GF-D8 (cell line): ENCODE results near the gene TBL1X.
"Not testable (repeated sequence)": the region's sequence is repeated elsewhere in the genome, so short reads cannot be mapped to it uniquely, and the experiment has no call there.

Source experiments
- DNase-seq: peaks from one replicate; lab custom pipeline; 2025; lab: John Stamatoyannopoulos, UW

Gene TBL1X

DNA sequence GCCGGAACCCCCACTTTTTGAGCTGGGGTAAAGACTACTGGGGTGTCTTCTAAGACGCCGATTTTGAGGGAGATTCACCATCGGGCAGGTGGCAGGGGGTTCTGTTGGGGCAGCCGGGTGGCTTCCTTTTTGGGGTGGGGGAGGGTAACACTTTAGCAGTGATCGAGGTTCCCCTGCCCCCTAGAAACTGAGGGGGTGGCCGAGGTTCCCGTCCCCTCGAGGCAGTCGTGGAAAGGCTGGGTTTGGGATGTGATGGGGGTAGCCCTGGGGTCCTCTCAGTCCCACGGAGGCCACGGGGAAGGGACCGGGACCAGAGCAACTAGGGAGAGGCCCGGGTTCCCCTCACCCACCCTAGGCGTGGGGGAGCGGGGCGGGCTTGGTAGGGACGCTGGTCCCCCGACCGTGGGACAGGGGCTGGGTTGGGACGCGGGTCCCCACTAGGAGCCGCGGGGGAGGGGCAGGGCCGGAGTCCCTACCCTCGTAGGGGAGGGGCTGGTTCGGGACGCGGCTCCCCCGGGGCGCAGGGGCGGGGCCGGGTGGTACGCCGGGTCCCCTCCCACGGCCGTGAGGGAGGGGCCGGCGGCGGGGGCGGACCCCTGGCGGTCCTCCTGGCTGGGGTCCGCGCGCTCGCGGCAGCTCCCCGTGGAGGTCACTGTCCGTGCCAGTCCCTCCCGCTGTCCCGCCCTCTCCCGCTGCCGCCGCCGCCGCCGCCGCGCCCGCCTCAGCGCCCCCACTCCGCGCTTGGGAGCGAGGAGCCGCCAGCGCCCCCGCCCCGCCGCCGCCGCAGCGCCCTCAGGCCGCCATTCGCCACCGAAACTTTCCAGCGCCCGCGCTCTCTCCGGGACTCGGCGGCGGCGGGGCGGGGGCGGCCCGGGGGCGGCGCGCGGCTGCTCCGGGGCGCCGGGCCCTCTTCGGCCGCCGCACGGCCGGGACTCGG, at the start of gene TBL1X:
TBL1X (plus strand) TSS at position 624 of the 937 bp plus-strand sequence. CDS start 188,529 bp downstream, outside the sequence.
- DNase-seq: peak; percentile 24

- peak; percentile 2 for DNase-seq
Observed at GRCh38 chrX:9416562-9417348, 48.1 kb upstream of the TBL1X start.

DNA sequence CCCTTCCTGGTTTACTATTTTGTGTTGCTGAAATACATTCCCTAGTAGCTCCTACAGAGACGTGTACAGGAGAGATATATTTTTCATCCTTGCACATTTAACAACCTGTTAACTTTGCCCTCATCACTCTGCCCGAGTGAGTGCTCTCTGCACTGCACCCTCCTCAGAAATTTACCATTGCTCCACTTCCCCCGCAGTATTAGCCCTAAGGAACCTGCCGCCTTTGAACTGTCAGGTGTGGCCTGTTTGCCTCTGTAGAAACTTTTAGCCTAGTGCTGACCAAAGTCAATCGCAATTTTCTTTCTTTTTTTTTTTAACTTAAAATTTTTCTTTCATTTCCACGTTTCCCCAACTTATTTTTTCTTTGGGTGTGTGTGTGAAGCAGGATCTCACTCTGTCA, 46.6 kb upstream of the TBL1X start:
- no peak for DNase-seq

GRCh38 chrX:9420275-9421265, 44.3 kb upstream of the TBL1X start:
- DNase-seq: peak; percentile 3

- no peak for DNase-seq
Observed at GRCh38 chrX:9429767-9430166, 35.1 kb upstream of the TBL1X start.

- no peak for DNase-seq
Observed at GRCh38 chrX:9430346-9430921, 34.4 kb upstream of the TBL1X start.

GRCh38 chrX:9431281-9431680, 33.6 kb upstream of the TBL1X start:
- no peak for DNase-seq

DNA sequence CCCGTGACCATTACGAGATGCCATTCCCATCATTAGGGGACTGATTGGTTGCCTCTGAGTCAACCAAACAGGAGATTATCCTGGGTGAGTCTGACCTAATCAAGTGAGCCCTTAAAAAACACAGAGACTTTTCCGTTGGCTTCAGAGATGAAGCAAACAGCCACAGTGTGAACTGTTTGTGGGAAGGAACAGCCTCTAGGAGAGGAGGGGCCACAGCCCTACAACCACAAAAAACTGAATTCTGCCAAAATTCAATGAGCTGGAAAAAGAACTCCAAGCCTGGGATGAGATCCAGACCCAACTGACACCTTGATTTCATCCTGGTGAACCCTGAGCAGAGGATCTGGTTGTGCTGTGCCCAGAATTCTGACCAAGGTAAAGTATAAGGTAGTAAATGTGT, 31.3 kb upstream of the TBL1X start:
- no peak for DNase-seq

- DNase-seq: no peak
Observed at GRCh38 chrX:9434051-9434550, 30.8 kb upstream of the TBL1X start.

DNA sequence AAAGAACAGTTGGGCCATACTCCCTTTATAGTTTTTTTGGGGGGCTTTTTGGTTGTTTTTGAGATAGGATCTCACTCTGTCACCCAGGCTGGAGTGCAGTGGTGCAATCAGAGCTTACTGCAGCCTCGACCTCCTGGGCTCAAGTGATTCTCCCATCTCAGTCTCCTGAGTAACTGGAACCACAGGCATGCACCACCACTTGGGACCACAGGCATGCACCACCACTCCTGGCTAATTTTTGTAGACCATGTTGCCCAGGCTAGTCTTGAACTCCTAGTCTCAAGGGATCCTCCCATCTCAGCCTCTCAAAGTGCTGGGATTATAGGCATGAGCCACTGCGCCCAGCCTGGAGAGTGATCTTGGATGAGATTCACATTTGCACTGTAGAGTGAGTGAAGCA, 29.8 kb upstream of the TBL1X start:
- not testable (repeated sequence) for DNase-seq

- no peak for DNase-seq
Observed at GRCh38 chrX:9436812-9437211, 28.0 kb upstream of the TBL1X start.

DNA sequence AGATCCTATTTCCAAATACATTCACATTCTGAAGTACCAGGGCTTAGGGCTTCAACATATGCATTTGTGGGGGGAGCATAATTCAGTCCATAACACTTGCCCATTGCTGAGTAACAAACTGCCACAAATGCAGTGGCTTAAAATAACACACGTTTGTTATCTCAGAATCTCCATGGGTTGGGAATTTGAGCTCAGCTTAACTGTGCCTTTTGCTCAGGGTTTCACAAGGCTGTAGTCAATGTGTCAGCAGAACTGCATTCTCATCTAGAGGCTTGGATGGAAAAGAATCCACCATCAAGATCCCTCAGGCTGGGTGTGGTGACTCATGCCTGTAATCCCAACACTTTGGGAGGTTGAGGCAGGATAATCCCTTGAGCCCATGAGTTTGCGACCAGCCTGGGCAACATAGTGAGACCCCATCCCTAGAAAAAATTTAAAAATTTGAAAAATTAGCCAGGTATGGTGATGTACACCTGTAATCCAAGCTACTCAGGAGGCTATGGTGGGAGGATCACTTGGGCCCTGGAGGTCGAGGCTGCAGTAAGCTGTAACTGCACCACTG, 25.8 kb upstream of the TBL1X start:
- no peak for DNase-seq

DNA sequence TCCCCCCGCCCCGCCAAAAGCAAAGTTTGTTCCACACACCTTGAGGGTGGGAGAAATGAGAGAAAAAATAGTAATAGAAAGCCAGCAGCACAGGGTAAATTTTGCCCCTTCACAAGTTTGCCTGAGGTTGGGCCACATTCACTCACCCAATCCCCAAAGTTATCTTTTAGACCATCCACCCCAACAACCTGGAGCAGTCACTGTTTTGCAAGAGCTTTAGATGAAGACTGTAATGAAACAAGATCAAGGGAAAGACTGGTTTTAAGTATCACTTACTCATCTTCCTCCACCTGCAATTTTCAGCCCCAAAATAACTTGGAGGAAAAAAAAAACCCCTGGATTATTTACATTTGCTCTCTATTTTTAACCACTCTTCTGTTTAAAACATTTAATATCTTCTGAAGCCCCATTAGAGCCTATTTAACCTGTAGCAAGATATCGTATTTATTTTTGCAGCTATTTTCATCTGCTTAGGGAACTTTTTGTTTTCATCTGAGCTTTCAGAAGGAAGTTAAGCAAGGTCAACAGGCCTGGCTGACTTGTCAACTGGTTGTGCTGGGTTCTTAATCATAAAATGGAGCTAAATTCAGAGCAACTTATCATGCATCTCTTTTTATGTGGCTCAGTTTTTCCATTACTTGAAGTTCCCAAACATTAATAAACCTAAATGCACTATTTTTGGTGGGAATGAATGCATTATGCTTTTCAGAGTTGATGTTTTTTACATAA, 24.6 kb upstream of the TBL1X start:
- DNase-seq: no peak

- no peak for DNase-seq
Observed at GRCh38 chrX:9442056-9442455, 22.8 kb upstream of the TBL1X start.

- DNase-seq: no peak
Observed at GRCh38 chrX:9443327-9443726, 21.5 kb upstream of the TBL1X start.

GRCh38 chrX:9447906-9448305, 17.0 kb upstream of the TBL1X start:
- DNase-seq: no peak

DNA sequence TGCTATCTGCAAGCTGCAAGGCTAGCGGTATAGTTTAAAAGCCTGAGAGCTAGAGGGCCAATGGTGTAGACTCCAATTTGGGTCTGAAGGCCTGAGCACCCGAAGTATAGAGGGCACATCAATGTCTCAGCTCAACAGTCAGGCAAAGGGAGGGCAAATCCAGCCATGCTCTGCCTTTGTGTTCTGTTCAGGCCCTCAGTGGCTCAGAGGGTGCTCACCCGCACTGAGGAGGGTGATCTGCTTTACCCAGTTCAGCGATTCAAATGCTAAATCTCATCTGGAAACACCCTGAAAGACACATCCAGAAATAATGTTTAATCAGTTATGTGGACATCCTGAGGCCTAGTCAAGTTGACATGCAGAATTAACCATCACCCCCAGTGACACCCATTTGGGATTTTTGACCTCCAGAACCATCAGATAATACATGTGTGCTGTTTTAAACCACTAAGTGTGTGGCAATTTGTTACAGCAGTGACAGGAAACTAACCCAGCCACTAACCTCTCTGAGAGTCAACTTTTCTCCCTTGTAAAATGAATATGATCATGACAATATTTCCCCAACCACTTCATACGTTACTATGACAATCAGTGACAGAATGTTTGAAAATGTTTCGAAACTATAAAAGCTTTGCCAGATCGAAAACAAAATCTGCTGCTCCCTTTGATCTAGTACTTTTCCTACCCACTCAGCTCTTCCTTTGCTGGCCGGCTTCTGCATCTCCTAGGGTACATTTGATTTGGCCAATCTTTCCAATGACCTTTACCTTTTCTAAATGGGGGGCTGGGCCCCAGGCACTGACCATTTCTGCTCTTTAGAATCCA, 8.4 kb upstream of the TBL1X start:
- DNase-seq: peak; percentile 80

GRCh38 chrX:9458034-9458433, 6.8 kb upstream of the TBL1X start:
- not testable (repeated sequence) for DNase-seq

DNA sequence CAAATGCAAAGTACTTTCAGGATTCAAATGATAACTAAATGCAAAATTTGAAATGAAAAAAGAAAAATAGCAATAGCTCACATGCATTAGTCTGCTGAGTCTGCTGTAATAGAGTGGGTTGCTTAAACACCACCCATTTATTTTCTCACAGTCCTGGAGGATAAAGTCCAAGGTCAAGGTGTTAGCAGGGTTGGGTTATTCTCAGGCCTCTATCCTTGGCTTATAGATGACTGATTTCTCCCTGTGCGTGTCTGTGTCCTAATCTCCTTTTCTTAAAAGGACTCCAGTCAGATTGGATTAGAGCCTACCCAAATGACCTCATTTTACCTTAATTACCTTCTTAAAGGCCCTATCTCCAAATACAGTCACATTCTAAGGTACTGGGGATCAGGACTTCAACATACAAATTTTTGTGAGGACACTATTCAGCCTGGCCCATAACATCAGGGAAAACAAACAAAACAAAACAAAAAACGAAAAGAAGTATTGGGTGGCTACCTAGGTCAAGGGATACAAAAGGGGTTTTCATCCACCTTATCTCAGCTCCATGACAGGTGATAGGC, 6.3 kb upstream of the TBL1X start:
- no peak for DNase-seq
